Calu3 (cell line): ENCODE data around the gene TRIM65. TPM values are rescaled to one million over a fixed set of nuclear protein-coding genes. Genes with fewer than 3 reads are reported as not detected.

Experiments
- BruUV-seq: library from RNA; stranded (reverse); fragments of 400-500 nt; replicated peaks from 2 replicates; lab custom pipeline; 2021; lab: Mats Ljungman, UMichigan
- CTCF ChIA-PET: fragments of 300-600 bp; sonication (Branson Sonifier 250); formaldehyde crosslinking; loops from one replicate; lab custom pipeline; 2022; ENCODE audit warnings: antibody characterized with exemption; lab: Charles Lee
- DNase-seq: peaks from one replicate; pipeline ENCODE4 v3.0.0; 2022
- H3K27ac Mint-ChIP-seq: one replicate; pipeline ENCODE4 v1.8.0; 2022; ENCODE audit warnings: mixed read lengths; ENCODE audit not compliant: unreplicated experiment
- H3K27me3 Mint-ChIP-seq: one replicate; pipeline ENCODE4 v1.8.0; 2022; ENCODE audit warnings: mixed read lengths; ENCODE audit not compliant: unreplicated experiment
- H3K36me3 Mint-ChIP-seq: one replicate; pipeline ENCODE4 v1.8.0; 2022; ENCODE audit warnings: mild to moderate bottlenecking, moderate library complexity, mixed read lengths; ENCODE audit not compliant: insufficient read depth, unreplicated experiment
- H3K4me1 Mint-ChIP-seq: one replicate; pipeline ENCODE4 v1.8.0; 2022; ENCODE audit warnings: mild to moderate bottlenecking, low read depth, mixed read lengths; ENCODE audit not compliant: unreplicated experiment
- H3K4me3 Mint-ChIP-seq: one replicate; pipeline ENCODE4 v1.8.0; 2022; ENCODE audit warnings: mild to moderate bottlenecking, low read depth, moderate library complexity, mixed read lengths; ENCODE audit not compliant: unreplicated experiment
- H3K9me3 Mint-ChIP-seq: one replicate; pipeline ENCODE4 v1.8.0; 2022; ENCODE audit warnings: low read depth, mixed read lengths; ENCODE audit not compliant: unreplicated experiment
- intact Hi-C: fragments of 100-400 bp; cut with micrococcal nuclease; formaldehyde crosslinking; loops from one replicate; pipeline ENCODE4 v1.10.0; 2022; ENCODE audit not compliant: unreplicated experiment
- total RNA-seq: library from RNA; stranded (reverse); gene quantifications from 2 replicates; pipeline ENCODE4 v1.2.3, GENCODE V29; 2022
- TF ChIP-seq, protein P1 (sequence below): fragments of 200-600 bp; IDR thresholded peaks from one replicate; pipeline ENCODE4 v1.8.0; 2022; ENCODE audit warnings: antibody characterized with exemption; ENCODE audit not compliant: unreplicated experiment

The TRIM65 gene
- total RNA-seq, 1 experiment from 2014 or later: 15.4 TPM

DNA sequence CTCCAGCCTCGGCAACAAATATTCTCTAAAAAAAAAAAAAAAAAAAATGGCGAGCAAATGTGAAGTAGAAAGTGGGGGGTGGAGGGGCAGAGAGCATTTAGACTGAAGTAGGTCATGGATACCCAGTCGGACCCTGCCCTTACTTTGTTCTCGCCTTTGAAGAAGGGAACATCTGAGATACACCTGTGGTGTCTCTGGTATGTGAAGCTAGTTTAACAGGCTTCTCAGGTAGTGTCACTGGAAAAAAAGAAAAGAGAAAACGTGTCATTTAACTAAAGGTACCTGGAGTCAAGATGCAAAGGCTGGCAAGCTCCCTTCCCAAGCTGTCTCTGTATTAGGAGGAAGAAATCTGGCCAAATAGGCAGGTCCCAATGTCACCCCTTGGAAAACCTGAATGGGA lies 36.1 kb upstream of the TRIM65 start:
- Mint-ChIP-seq H3K4me3 (no peak overlapping the region), H3K4me1 (no peaks in the 10 kb centered on the region), H3K36me3 (no peaks in the 10 kb centered on the region), H3K9me3 (no peaks in the 10 kb centered on the region), H3K27me3 (no peaks in the 10 kb centered on the region), H3K27ac (no peak overlapping the region)
- intact Hi-C loops: no loop called here
- no TSS peak for BruUV-seq
- no peak for DNase-seq
- CTCF ChIA-PET: no interaction called here
- TF ChIP-seq, protein P1, sequence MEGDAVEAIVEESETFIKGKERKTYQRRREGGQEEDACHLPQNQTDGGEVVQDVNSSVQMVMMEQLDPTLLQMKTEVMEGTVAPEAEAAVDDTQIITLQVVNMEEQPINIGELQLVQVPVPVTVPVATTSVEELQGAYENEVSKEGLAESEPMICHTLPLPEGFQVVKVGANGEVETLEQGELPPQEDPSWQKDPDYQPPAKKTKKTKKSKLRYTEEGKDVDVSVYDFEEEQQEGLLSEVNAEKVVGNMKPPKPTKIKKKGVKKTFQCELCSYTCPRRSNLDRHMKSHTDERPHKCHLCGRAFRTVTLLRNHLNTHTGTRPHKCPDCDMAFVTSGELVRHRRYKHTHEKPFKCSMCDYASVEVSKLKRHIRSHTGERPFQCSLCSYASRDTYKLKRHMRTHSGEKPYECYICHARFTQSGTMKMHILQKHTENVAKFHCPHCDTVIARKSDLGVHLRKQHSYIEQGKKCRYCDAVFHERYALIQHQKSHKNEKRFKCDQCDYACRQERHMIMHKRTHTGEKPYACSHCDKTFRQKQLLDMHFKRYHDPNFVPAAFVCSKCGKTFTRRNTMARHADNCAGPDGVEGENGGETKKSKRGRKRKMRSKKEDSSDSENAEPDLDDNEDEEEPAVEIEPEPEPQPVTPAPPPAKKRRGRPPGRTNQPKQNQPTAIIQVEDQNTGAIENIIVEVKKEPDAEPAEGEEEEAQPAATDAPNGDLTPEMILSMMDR: no peak

DNA sequence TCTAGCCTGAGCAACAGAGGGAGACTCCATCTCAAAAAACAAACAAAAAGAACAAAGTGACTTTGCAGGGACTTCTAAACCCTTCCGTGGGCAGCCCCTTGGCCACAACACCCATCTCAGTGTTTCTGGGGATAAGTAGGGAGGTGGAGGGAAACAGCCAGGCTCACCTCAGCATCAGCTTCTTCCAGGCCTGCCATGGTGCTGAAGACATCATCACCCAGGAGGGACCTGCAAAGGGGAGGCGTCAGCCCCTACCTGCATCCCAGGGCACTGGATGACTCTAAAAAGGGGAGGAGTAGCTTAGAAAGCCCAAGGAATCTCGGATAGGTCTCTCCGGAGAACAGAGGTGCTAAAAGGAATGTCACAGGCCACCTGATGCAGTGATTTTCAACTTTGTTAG lies 34.3 kb upstream of the TRIM65 start:
- no peaks in the 10 kb centered on the region for H3K36me3 Mint-ChIP-seq
- intact Hi-C loops: no loop called here
- no peak overlapping the region for H3K27ac Mint-ChIP-seq
- no TSS peak for BruUV-seq
- no peaks in the 10 kb centered on the region for H3K4me1 Mint-ChIP-seq
- H3K4me3 Mint-ChIP-seq: no peak overlapping the region
- TF ChIP-seq, protein P1: no peak
- DNase-seq: no peak
- no peaks in the 10 kb centered on the region for H3K27me3 Mint-ChIP-seq
- CTCF ChIA-PET: no interaction called here
- H3K9me3 Mint-ChIP-seq: no peaks in the 10 kb centered on the region

DNA sequence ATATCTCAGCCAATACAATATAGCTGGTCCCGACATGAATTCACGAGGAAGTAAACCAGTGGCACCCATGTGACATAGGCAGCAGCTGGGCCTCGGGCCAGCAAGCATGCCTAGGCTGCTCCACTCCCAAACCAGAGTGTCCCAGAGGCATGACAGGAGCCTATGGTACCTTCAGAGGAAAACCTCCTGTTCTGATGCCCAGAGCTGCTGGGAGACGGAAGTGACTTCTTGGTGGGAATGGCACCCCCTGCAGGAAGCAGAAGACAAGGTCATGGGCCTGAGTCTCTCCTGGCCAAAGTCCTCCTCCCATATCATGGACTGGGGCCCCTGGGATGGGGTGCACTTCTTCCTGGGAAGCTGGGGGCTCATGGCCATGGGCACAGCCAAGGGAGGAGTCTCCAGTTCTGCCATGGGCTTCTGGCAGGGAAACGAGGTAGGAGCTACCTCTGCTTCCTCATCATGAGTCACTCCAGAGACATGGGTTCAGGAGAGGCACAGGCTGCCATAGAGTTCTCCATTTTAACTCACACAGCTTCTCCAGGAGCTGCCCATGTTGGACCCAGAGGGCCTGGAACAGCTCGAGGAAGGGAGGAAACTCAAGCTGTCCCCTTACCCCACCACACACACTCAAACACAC lies 30.7 kb upstream of the TRIM65 start:
- Mint-ChIP-seq H3K4me1 (no peaks in the 10 kb centered on the region), H3K27me3 (no peaks in the 10 kb centered on the region), H3K27ac (no peak overlapping the region), H3K9me3 (no peaks in the 10 kb centered on the region), H3K4me3 (no peak overlapping the region), H3K36me3 (no peaks in the 10 kb centered on the region)
- no TSS peak for BruUV-seq
- TF ChIP-seq, protein P1: no peak
- peak; percentile 13 for DNase-seq
- intact Hi-C loops: no loop called here
- CTCF ChIA-PET: no interaction called here

DNA sequence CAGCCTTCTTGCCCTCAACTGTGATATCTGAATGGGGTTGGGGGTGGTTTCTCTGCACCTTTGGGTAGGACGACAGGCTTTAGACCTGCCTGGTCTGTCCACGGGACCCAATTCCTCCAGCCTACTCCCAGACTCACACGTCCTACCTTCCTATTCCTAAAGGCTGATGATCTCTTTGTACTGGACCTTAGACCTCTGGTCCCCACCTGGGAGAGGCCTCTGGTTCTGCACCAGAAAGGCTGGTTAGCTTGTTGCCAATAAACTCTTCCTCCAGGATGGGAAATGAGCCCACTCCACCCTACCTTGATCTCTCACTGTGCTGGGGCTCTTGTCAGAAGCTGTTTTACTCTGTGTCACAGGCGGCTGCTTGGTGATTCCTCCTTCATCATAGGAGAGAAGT lies 29.7 kb upstream of the TRIM65 start:
- Mint-ChIP-seq H3K4me3 (no peak overlapping the region), H3K9me3 (no peaks in the 10 kb centered on the region), H3K4me1 (no peaks in the 10 kb centered on the region), H3K27me3 (no peaks in the 10 kb centered on the region), H3K27ac (no peak overlapping the region), H3K36me3 (no peaks in the 10 kb centered on the region)
- BruUV-seq: no TSS peak
- no peak for DNase-seq
- CTCF ChIA-PET: no interaction called here
- TF ChIP-seq, protein P1: no peak
- intact Hi-C loops: no loop called here
